Neuron (in vitro differentiated cells): ENCODE measurements around the gene UNC5C.

Experiments used
- H2AFZ ChIP-seq: one replicate; pipeline ENCODE4 v1.6.1; 2013; ENCODE audit warnings: low read depth, mild to moderate bottlenecking, inconsistent platforms, low read length, moderate library complexity
- H3K27me3 ChIP-seq: one replicate; pipeline ENCODE4 v1.6.1; 2013; ENCODE audit warnings: low read length; ENCODE audit not compliant: insufficient read depth
- H3K36me3 ChIP-seq: one replicate; pipeline ENCODE4 v1.6.1; 2013; ENCODE audit warnings: low read length; ENCODE audit not compliant: insufficient read depth
- H3K4me1 ChIP-seq: one replicate; pipeline ENCODE4 v1.6.1; 2013; ENCODE audit warnings: low read length; ENCODE audit not compliant: insufficient read depth
- H3K4me3 ChIP-seq: 2 replicates; pipeline ENCODE4 v1.5.1; 2013; ENCODE audit warnings: mild to moderate bottlenecking, low read length, moderate library complexity
- H3K9me3 ChIP-seq: one replicate; pipeline ENCODE4 v1.6.1; 2013; ENCODE audit warnings: low read length

The UNC5C gene

DNA sequence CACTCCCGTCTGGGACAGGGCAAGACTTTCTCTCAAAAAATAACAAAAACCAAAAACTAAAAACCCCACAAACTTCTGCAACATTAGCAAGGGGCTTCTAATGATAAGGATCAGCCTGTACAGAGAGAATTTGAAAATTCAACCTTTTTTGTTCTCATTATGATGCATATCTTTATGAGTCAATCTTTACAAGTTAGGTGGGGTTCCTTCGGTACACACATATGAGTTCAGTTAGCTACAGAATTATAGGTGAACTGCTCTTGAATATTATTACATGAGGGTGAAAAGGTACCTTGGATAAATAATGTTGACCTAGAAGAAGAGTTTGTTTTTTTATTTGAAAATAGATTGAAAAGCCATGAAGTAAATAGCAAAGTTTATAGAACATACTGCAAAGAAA is 252.7 kb downstream of the UNC5C start:
- H3K4me3 ChIP-seq = no peak overlapping the region
- H3K36me3 ChIP-seq = no peaks in the 10 kb centered on the region
- no peak overlapping the region for H2AFZ ChIP-seq
- H3K4me1 ChIP-seq = peaks cover 3% of the 10 kb centered on the region
- peaks cover 6% of the 10 kb centered on the region for H3K9me3 ChIP-seq
- H3K27me3 ChIP-seq = no peaks in the 10 kb centered on the region

DNA sequence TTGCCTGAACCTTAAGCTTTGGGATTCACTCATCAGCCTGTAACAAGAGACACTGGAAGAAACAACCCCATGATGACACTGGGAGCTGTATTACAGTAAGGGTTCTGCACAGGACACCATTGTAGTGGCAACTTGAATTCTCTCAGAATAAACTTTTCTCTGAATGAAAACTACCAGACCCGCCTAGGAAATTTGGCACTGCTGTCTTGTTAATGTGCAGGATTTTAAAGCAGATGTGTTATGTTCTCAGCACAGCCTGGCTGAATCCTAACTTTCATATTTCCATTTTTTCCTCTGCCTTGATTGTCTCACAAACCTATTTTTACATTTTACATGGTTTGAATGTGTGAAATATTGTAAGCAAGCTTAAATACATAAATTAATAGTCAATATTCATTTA is 253.6 kb downstream of the UNC5C start:
- no peak overlapping the region for H3K4me3 ChIP-seq
- H3K9me3 ChIP-seq = peaks cover 6% of the 10 kb centered on the region
- H3K36me3 ChIP-seq = no peaks in the 10 kb centered on the region
- H2AFZ ChIP-seq = no peak overlapping the region
- H3K4me1 ChIP-seq = peaks cover 7% of the 10 kb centered on the region
- no peaks in the 10 kb centered on the region for H3K27me3 ChIP-seq

DNA sequence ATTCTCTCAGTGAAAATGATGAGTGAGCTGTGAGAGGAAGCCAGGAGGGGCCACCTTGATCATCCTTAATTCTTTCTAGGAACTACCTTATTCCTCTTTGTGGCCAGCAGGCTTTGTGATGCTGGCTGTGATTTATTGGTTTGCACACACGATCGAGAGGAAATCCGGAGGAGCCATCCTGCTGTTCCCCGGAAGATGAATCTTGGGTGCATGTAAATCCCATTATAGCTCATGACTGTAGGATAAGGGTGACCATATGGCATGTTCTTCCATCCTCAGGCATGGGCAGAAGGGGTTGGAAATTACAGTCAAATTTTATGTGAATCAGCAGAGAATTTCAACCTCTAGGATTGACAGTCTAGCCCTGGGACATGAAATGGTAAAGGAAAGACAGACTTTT is 254.5 kb downstream of the UNC5C start:
- no peaks in the 10 kb centered on the region for H3K36me3 ChIP-seq
- no peaks in the 10 kb centered on the region for H3K27me3 ChIP-seq
- no peak overlapping the region for H2AFZ ChIP-seq
- peaks cover 7% of the 10 kb centered on the region for H3K4me1 ChIP-seq
- H3K9me3 ChIP-seq = peaks cover 3% of the 10 kb centered on the region
- H3K4me3 ChIP-seq = no peak overlapping the region

DNA sequence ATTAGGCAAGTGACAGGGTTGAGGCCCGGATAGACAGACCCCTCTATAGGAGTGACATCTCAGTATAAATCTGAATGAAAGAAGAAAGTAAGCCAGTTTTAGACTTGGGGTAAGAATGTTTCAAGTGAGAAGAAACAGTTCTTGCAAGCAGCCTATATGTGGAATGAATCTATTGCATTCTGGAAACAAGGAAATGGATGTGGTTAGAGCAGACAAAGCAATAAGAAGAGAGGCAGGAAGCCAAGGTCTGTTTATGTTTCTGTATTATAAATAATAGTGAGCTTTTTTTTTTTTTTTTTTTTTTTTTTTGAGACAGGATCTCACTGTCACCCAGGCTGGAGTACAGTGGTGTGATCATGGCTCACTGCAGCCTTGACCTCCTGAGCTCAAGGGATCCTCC is 255.8 kb downstream of the UNC5C start:
- no peaks in the 10 kb centered on the region for H3K36me3 ChIP-seq
- H3K27me3 ChIP-seq = no peaks in the 10 kb centered on the region
- peaks cover 7% of the 10 kb centered on the region for H3K4me1 ChIP-seq
- H2AFZ ChIP-seq = no peak overlapping the region
- H3K9me3 ChIP-seq = no peaks in the 10 kb centered on the region
- no peak overlapping the region for H3K4me3 ChIP-seq

DNA sequence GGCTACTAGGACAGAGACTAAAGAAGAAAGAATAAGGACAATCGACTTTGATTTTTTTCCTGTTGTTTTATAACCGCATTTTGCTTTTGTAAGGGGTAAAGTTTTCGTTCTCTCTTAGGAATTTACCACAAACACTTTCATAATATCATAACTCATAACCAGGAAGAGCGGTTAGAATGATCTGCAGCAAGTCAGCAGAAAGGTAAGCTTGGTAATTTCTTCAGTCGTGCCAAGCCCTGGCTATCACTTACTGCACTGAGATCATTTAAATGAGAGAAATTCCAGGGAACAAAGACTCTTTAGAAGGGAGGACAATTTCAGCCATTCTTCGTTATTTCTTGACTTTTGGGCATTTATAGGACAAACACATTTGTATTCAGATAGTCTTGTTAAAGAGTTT is 258.1 kb downstream of the UNC5C start:
- no peak overlapping the region for H2AFZ ChIP-seq
- H3K4me1 ChIP-seq = peaks cover 7% of the 10 kb centered on the region
- no peaks in the 10 kb centered on the region for H3K36me3 ChIP-seq
- no peak overlapping the region for H3K4me3 ChIP-seq
- no peaks in the 10 kb centered on the region for H3K27me3 ChIP-seq
- no peaks in the 10 kb centered on the region for H3K9me3 ChIP-seq

DNA sequence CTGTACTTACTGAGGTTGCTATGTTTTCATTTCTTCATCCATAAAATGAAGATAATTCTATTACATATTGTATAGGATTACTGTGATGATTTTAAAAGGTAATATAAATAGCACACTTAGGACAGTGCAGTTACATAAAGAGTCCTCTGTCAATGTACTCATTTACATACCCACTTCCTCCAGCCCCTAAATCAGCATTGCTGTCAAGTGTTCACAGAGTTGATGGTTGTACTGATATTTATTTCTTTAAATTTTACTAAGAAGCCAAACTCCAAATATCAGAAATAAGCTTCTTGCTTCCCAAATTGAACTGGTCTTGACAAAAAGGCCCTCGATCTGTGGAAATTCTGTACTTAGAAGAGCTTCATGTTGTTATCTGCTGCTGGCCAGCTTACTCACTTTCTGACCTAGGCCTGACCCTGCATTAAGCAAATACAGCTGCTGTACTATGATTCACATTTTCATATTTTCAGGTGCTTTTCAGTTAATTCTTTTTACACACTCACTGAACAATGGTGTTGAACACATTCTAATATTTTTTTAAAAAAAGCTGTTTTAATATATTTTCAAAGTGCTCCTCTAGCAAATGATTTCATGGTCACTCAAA is 259.6 kb downstream of the UNC5C start:
- peaks cover 12% of the 10 kb centered on the region for H3K4me1 ChIP-seq
- no peak overlapping the region for H2AFZ ChIP-seq
- no peak overlapping the region for H3K4me3 ChIP-seq
- H3K9me3 ChIP-seq = no peaks in the 10 kb centered on the region
- H3K36me3 ChIP-seq = no peaks in the 10 kb centered on the region
- H3K27me3 ChIP-seq = no peaks in the 10 kb centered on the region

DNA sequence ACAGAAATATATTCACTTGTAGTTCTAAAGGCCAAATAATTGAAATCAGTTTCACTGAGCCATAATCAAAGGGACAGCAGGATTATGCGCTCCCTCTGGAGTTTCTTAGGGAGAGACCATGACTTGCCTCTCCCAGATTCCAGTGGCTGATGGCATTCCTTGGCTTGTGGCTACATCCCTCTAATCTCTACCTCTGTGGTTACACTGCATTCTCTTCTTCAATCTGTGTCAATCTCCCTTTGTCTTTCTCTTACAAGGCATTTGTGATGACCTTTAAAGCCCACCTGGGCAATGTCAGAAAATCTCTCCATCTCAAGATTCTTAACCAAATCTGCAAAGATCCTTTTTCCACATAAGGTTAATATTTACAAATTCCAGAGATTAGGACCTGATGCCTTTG is 260.2 kb downstream of the UNC5C start:
- Histone ChIP-seq H3K36me3 (no peaks in the 10 kb centered on the region), H2AFZ (no peak overlapping the region), H3K4me3 (no peak overlapping the region)

DNA sequence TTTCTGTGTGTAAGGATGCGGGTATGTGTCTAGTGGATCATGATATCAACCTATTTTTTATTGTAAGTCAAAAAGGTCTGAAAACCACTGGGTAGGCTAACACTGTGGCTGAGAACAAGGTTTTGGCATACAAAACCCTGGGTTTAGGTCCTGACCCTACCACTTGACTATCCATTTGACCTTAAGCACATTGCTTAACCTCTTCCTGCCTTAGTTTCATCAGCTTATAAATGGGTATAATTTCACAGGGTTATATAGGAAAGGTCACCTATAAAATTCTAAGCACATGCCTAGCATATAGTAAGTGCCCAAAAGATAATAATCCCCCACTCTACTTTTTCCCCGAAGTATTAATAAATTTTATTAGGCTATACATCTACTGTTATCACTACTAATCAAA is 263.0 kb downstream of the UNC5C start:
- H3K36me3 ChIP-seq = no peaks in the 10 kb centered on the region
- no peak overlapping the region for H3K4me3 ChIP-seq
- H3K9me3 ChIP-seq = peaks cover 1% of the 10 kb centered on the region
- peaks cover 11% of the 10 kb centered on the region for H3K4me1 ChIP-seq
- H2AFZ ChIP-seq = no peak overlapping the region
- H3K27me3 ChIP-seq = no peaks in the 10 kb centered on the region

More for the DNA sequence above, 260.2 kb downstream of the UNC5C start:
- no peaks in the 10 kb centered on the region for H3K9me3 ChIP-seq
- H3K27me3 ChIP-seq = no peaks in the 10 kb centered on the region
- peaks cover 14% of the 10 kb centered on the region for H3K4me1 ChIP-seq

DNA sequence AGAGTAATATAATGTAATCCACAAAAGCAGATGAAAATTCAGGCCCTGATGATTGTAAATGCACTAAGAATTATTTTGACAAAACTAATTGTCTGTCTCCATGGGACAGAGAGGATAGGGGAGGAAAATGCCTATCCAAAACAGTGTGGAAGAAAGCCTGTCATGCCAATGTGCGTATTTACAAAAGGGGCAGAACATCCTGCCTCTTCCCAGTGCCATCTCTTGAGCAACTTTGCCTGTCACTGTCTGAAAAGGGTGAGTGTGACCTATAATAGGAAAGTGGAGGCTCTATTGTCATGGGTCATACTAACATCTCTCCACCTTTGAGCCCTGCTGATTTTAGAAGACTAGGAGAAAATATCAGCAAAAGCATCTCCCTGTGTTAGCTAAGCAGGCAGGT is 264.1 kb downstream of the UNC5C start:
- Histone ChIP-seq H3K9me3 (peaks cover 1% of the 10 kb centered on the region), H3K4me1 (peaks cover 8% of the 10 kb centered on the region), H3K36me3 (no peaks in the 10 kb centered on the region), H3K27me3 (no peaks in the 10 kb centered on the region), H3K4me3 (no peak overlapping the region), H2AFZ (no peak overlapping the region)

GRCh38 chr4:95283320-95283719 is 265.5 kb downstream of the UNC5C start:
- no peaks in the 10 kb centered on the region for H3K36me3 ChIP-seq
- H3K4me3 ChIP-seq = no peak overlapping the region
- H2AFZ ChIP-seq = no peak overlapping the region

DNA sequence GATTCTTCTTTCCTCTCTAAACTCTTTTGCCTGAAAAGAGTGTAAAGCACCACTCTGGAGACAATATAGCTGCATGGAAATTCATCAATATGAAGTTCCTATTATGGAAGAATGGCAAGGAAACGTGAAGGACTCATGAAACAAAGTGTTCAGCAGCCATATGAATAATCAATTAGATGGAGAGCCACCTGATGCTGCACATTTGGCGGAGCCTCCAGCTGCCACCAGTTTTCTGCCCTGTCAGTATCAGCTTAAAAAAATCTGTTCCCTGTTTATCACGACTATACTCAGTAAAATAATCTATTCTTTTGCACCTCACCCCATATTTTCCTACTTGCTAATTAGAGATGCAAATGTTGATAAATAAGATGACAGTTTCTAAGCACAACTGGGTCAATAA is 276.0 kb downstream of the UNC5C start:
- H3K36me3 ChIP-seq = no peaks in the 10 kb centered on the region
- no peak overlapping the region for H3K4me3 ChIP-seq
- H2AFZ ChIP-seq = no peak overlapping the region
- peaks cover 12% of the 10 kb centered on the region for H3K4me1 ChIP-seq
- no peaks in the 10 kb centered on the region for H3K27me3 ChIP-seq
- H3K9me3 ChIP-seq = no peaks in the 10 kb centered on the region

More at GRCh38 chr4:95283320-95283719, 265.5 kb downstream of the UNC5C start:
- Histone ChIP-seq H3K9me3 (peaks cover 1% of the 10 kb centered on the region), H3K4me1 (peaks cover 8% of the 10 kb centered on the region), H3K27me3 (no peaks in the 10 kb centered on the region)

- no peak overlapping the region for H2AFZ ChIP-seq
- no peaks in the 10 kb centered on the region for H3K27me3 ChIP-seq
- peaks cover 11% of the 10 kb centered on the region for H3K4me1 ChIP-seq
- no peaks in the 10 kb centered on the region for H3K9me3 ChIP-seq
- H3K36me3 ChIP-seq = no peaks in the 10 kb centered on the region
- no peak overlapping the region for H3K4me3 ChIP-seq
Observed at GRCh38 chr4:95272036-95272435, 276.7 kb downstream of the UNC5C start.

- Histone ChIP-seq H3K27me3 (no peaks in the 10 kb centered on the region), H3K36me3 (no peaks in the 10 kb centered on the region), H3K4me1 (peaks cover 11% of the 10 kb centered on the region), H3K9me3 (no peaks in the 10 kb centered on the region), H2AFZ (no peak overlapping the region), H3K4me3 (no peak overlapping the region)
Observed at GRCh38 chr4:95268819-95269565, 279.8 kb downstream of the UNC5C start.

DNA sequence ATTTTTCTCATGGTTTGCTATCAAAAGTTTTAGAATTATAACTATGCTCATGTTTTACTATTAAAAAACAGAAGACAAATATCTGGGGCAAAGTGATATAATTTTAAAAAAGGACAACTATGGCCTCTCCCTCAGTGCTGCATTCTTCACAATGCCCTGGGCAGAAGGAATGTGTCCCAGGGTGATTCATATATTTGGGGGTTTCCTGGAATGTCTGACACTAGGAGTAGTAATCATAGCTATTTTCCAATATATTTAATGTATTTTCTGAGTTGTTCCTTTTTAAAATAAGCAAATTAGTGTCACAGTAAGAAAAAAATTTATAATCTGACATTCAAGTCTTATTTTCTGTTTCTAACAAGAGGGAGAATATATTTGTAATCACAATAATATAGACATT is 281.7 kb downstream of the UNC5C start:
- Histone ChIP-seq H3K4me1 (peaks cover 2% of the 10 kb centered on the region), H3K27me3 (no peaks in the 10 kb centered on the region), H3K4me3 (no peak overlapping the region), H3K36me3 (no peaks in the 10 kb centered on the region), H3K9me3 (no peaks in the 10 kb centered on the region), H2AFZ (no peak overlapping the region)
